HepG2 (cell line): ENCODE results near the gene RPGR. TPM values are rescaled to one million over a fixed set of nuclear protein-coding genes. Genes with fewer than 3 reads are reported as not detected.

ENCODE experiments used
- DBP ChIP-seq: sonication (generic); formaldehyde crosslinking; IDR thresholded peaks from 2 replicates; pipeline ENCODE4 v1.4.0; 2020; ENCODE audit warnings: missing genetic modification reagents; ENCODE audit errors: not compliant biosample characterization
- HDAC6 ChIP-seq: fragments of 200-600 bp; sonication (generic); IDR thresholded peaks from 2 replicates; pipeline ENCODE4 v1.7.0; 2017; ENCODE audit warnings: mild to moderate bottlenecking, antibody characterized with exemption, low read length, low read depth
- KLF15 ChIP-seq: sonication (generic); formaldehyde crosslinking; IDR thresholded peaks from 2 replicates; pipeline ENCODE4 v1.8.1; 2023; ENCODE audit warnings: borderline replicate concordance, mild to moderate bottlenecking, inconsistent platforms, missing genetic modification reagents, mixed read lengths
- MED1 ChIP-seq: sonication (generic); formaldehyde crosslinking; IDR thresholded peaks from 2 replicates; pipeline ENCODE4 v1.4.0; 2020; ENCODE audit warnings: missing genetic modification reagents
- POGZ ChIP-seq: sonication (generic); formaldehyde crosslinking; IDR thresholded peaks from 2 replicates; pipeline ENCODE4 v1.4.0; 2020; ENCODE audit warnings: mild to moderate bottlenecking, missing genetic modification reagents
- SMC3 ChIP-seq: IDR thresholded peaks from 2 replicates; pipeline ENCODE4 v1.6.1; 2011; ENCODE audit warnings: low read length, improper control_type of control experiment
- TBX2 ChIP-seq: sonication (generic); formaldehyde crosslinking; IDR thresholded peaks from 2 replicates; pipeline ENCODE4 v1.5.0; 2020; ENCODE audit warnings: missing genetic modification reagents, mild to moderate bottlenecking, borderline replicate concordance
- THRA ChIP-seq: sonication (generic); formaldehyde crosslinking; IDR thresholded peaks from 2 replicates; pipeline ENCODE4 v1.4.0; 2020; ENCODE audit warnings: missing genetic modification reagents, borderline replicate concordance
- YEATS4 ChIP-seq: sonication (generic); formaldehyde crosslinking; IDR thresholded peaks from 2 replicates; pipeline ENCODE4 v1.4.0; 2020; ENCODE audit warnings: missing genetic modification reagents, borderline replicate concordance
- ZFP90 ChIP-seq: sonication (generic); formaldehyde crosslinking; IDR thresholded peaks from 2 replicates; pipeline ENCODE4 v1.8.0; 2022; ENCODE audit warnings: missing genetic modification reagents, mild to moderate bottlenecking, inconsistent platforms, borderline replicate concordance
- ZFY ChIP-seq: sonication (generic); formaldehyde crosslinking; IDR thresholded peaks from 2 replicates; pipeline ENCODE4 v1.4.0; 2020; ENCODE audit warnings: missing genetic modification reagents
- ZNF18 ChIP-seq: sonication (generic); formaldehyde crosslinking; IDR thresholded peaks from 2 replicates; pipeline ENCODE4 v1.8.0; 2022; ENCODE audit warnings: mild to moderate bottlenecking, missing genetic modification reagents; ENCODE audit not compliant: insufficient replicate concordance
- ZNF782 ChIP-seq: sonication (generic); formaldehyde crosslinking; IDR thresholded peaks from 2 replicates; pipeline ENCODE4 v1.4.0; 2020; ENCODE audit warnings: missing genetic modification reagents, mild to moderate bottlenecking, borderline replicate concordance
- polyA plus RNA-seq, 8 experiments: library from polyadenylated mRNA; depleted of rRNA in 3 of 8; stranded (reverse) in 7 of 8; unstranded in 1 of 8; fragments of >200 nt; fragmentation: Illumina TruSeq in 4 of 8; extraction: Trizol in 4 of 8; gene quantifications; 2 replicates each; pipeline versions ENCODE4 v1.2.1 to v1.2.3, GENCODE V29; 2011 to 2016; ENCODE audit warnings: low read depth in 4 of 8, missing spikeins in 1 of 8, mixed read lengths in 1 of 8; ENCODE audit not compliant: insufficient read depth in 1 of 8
- total RNA-seq, 5 experiments: library from RNA; depleted of rRNA; stranded (reverse); fragments of >200 nt; fragmentation: Illumina TruSeq; extraction: Trizol; gene quantifications; 2 replicates each; pipeline ENCODE4 v1.2.3, GENCODE V29; 2016; ENCODE audit warnings: low read depth in 1 of 5
- TF ChIP-seq, protein P1 (sequence below): sonication (generic); formaldehyde crosslinking; IDR thresholded peaks from 2 replicates; pipeline ENCODE4 v1.9.0; 2021; ENCODE audit warnings: mild to moderate bottlenecking, missing genetic modification reagents
- TF ChIP-seq, protein P2 (sequence below): sonication (generic); formaldehyde crosslinking; IDR thresholded peaks from 2 replicates; pipeline ENCODE4 v1.4.0; 2020; ENCODE audit warnings: missing genetic modification reagents

The RPGR gene
- total and polyA plus RNA-seq, 2 of the 13 experiments (the other 11 are each of a cell fraction or from before 2014, with no cell fraction given), result 2.1 to 12.1 TPM

- TF ChIP-seq, protein P1, sequence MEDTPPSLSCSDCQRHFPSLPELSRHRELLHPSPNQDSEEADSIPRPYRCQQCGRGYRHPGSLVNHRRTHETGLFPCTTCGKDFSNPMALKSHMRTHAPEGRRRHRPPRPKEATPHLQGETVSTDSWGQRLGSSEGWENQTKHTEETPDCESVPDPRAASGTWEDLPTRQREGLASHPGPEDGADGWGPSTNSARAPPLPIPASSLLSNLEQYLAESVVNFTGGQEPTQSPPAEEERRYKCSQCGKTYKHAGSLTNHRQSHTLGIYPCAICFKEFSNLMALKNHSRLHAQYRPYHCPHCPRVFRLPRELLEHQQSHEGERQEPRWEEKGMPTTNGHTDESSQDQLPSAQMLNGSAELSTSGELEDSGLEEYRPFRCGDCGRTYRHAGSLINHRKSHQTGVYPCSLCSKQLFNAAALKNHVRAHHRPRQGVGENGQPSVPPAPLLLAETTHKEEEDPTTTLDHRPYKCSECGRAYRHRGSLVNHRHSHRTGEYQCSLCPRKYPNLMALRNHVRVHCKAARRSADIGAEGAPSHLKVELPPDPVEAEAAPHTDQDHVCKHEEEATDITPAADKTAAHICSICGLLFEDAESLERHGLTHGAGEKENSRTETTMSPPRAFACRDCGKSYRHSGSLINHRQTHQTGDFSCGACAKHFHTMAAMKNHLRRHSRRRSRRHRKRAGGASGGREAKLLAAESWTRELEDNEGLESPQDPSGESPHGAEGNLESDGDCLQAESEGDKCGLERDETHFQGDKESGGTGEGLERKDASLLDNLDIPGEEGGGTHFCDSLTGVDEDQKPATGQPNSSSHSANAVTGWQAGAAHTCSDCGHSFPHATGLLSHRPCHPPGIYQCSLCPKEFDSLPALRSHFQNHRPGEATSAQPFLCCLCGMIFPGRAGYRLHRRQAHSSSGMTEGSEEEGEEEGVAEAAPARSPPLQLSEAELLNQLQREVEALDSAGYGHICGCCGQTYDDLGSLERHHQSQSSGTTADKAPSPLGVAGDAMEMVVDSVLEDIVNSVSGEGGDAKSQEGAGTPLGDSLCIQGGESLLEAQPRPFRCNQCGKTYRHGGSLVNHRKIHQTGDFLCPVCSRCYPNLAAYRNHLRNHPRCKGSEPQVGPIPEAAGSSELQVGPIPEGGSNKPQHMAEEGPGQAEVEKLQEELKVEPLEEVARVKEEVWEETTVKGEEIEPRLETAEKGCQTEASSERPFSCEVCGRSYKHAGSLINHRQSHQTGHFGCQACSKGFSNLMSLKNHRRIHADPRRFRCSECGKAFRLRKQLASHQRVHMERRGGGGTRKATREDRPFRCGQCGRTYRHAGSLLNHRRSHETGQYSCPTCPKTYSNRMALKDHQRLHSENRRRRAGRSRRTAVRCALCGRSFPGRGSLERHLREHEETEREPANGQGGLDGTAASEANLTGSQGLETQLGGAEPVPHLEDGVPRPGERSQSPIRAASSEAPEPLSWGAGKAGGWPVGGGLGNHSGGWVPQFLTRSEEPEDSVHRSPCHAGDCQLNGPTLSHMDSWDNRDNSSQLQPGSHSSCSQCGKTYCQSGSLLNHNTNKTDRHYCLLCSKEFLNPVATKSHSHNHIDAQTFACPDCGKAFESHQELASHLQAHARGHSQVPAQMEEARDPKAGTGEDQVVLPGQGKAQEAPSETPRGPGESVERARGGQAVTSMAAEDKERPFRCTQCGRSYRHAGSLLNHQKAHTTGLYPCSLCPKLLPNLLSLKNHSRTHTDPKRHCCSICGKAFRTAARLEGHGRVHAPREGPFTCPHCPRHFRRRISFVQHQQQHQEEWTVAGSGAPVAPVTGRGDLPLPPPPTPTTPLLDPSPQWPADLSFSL, result no peak
- TF ChIP-seq KLF15 (CRISPR knock-in tag) (no peak), YEATS4 (CRISPR knock-in tag) (peak; percentile 69; the same call in 1 of the 2 replicates), MED1 (peak; percentile 52), HDAC6 (no peak), ZFP90 (CRISPR knock-in tag) (peak; percentile 49; the same call in 1 of the 2 replicates), THRA (CRISPR knock-in tag) (no peak), ZNF782 (CRISPR knock-in tag) (no peak), DBP (CRISPR knock-in tag) (no peak), POGZ (CRISPR knock-in tag) (peak; percentile 89), TBX2 (CRISPR knock-in tag) (peak; percentile 50; the same call in 1 of the 2 replicates), ZNF18 (CRISPR knock-in tag) (no peak), SMC3 (peak; percentile 17; the same call in 1 of the 2 replicates), ZFY (CRISPR knock-in tag) (peak; percentile 86)
- TF ChIP-seq, protein P2, sequence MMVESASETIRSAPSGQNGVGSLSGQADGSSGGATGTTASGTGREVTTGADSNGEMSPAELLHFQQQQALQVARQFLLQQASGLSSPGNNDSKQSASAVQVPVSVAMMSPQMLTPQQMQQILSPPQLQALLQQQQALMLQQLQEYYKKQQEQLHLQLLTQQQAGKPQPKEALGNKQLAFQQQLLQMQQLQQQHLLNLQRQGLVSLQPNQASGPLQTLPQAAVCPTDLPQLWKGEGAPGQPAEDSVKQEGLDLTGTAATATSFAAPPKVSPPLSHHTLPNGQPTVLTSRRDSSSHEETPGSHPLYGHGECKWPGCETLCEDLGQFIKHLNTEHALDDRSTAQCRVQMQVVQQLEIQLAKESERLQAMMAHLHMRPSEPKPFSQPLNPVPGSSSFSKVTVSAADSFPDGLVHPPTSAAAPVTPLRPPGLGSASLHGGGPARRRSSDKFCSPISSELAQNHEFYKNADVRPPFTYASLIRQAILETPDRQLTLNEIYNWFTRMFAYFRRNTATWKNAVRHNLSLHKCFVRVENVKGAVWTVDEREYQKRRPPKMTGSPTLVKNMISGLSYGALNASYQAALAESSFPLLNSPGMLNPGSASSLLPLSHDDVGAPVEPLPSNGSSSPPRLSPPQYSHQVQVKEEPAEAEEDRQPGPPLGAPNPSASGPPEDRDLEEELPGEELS (CRISPR knock-in tag), result peak; percentile 45; the same call in 1 of the 2 replicates
Measured at GRCh38 chrX:38327007-38327774, at the start of gene RPGR (continued).
